ENCODE results near the gene RSBN1L.
A peak's percentile ranks its signal among the peaks of the same experiment; 100 is the strongest.
"Not testable (repeated sequence)": the region's sequence is repeated elsewhere in the genome, so short reads cannot be mapped to it uniquely, and the experiment has no call there.

Gene RSBN1L
- 78.3 to 119 (median 112) reads per million in 4 experiments for total RNA-seq

GRCh38 chr7:77696057-77696642 is at the start of gene RSBN1L:
Gene RSBN1L, plus strand, starts transcription at chr7:77696459. Its CDS starts 11 bp downstream, at chr7:77696470.
- peak; percentile 97 for DNase-seq

GRCh38 chr7:77648742-77649338 is 47.4 kb upstream of the RSBN1L start:
- no peak for DNase-seq

GRCh38 chr7:77649716-77650349 is 46.4 kb upstream of the RSBN1L start:
- no peak for DNase-seq

- no peak for DNase-seq
Measured at GRCh38 chr7:77651575-77652162, 44.6 kb upstream of the RSBN1L start.

GRCh38 chr7:77652826-77653225 is 43.4 kb upstream of the RSBN1L start:
- not testable (repeated sequence) for DNase-seq

- DNase-seq, result no peak
Measured at GRCh38 chr7:77653572-77653971, 42.7 kb upstream of the RSBN1L start.

- no peak for DNase-seq
Measured at GRCh38 chr7:77655356-77655755, 40.9 kb upstream of the RSBN1L start.

- no peak for DNase-seq
Measured at GRCh38 chr7:77655836-77656455, 40.3 kb upstream of the RSBN1L start.

- DNase-seq, result no peak
Measured at GRCh38 chr7:77657427-77658224, 38.6 kb upstream of the RSBN1L start.

GRCh38 chr7:77658928-77659327 is 37.3 kb upstream of the RSBN1L start:
- no peak for DNase-seq

- no peak for DNase-seq
Measured at GRCh38 chr7:77661816-77662215, 34.4 kb upstream of the RSBN1L start.

GRCh38 chr7:77662869-77663268 is 33.4 kb upstream of the RSBN1L start:
- no peak for DNase-seq

GRCh38 chr7:77664715-77665114 is 31.5 kb upstream of the RSBN1L start:
- DNase-seq, result no peak

- no peak for DNase-seq
Measured at GRCh38 chr7:77665161-77665560, 31.1 kb upstream of the RSBN1L start.

GRCh38 chr7:77667459-77668086 is 28.7 kb upstream of the RSBN1L start:
- no peak for DNase-seq

- no peak for DNase-seq
Measured at GRCh38 chr7:77674878-77675277, 21.4 kb upstream of the RSBN1L start.

- no peak for DNase-seq
Measured at GRCh38 chr7:77679608-77680007, 16.7 kb upstream of the RSBN1L start.

GRCh38 chr7:77680266-77680665 is 16.0 kb upstream of the RSBN1L start:
- DNase-seq, result no peak

- DNase-seq, result no peak
Measured at GRCh38 chr7:77684030-77684429, 12.2 kb upstream of the RSBN1L start.

GRCh38 chr7:77685233-77685632 is 11.0 kb upstream of the RSBN1L start:
- no peak for DNase-seq

- no peak for DNase-seq
Measured at GRCh38 chr7:77687100-77687746, 9.0 kb upstream of the RSBN1L start.

GRCh38 chr7:77687747-77688144 is 8.5 kb upstream of the RSBN1L start:
- DNase-seq, result no peak
